PFSK-1 (cell line): ENCODE data around the gene ENOX2.

Experiments
- FOXP2 ChIP-seq: optimal IDR thresholded peaks from 2 replicates; pipeline ENCODE3; 2011; ENCODE audit warnings: borderline replicate concordance, control low read depth, inconsistent platforms; ENCODE audit not compliant: insufficient read depth; ENCODE audit errors: extremely low read length, extremely low read depth
- POLR2AphosphoS5 ChIP-seq: IDR thresholded peaks from 2 replicates; pipeline ENCODE4 v1.6.1; 2012; ENCODE audit warnings: low read depth, mild to moderate bottlenecking, control low read depth, low read length, moderate library complexity
- SIN3A ChIP-seq: IDR thresholded peaks from 2 replicates; pipeline ENCODE4 v1.6.1; 2012; ENCODE audit warnings: mild to moderate bottlenecking, low read length, moderate library complexity, borderline replicate concordance; ENCODE audit not compliant: insufficient read depth
- TAF1 ChIP-seq: IDR thresholded peaks from 2 replicates; pipeline ENCODE4 v1.6.1; 2012; ENCODE audit warnings: low read length, control low read depth, borderline replicate concordance; ENCODE audit not compliant: insufficient read depth

DNA sequence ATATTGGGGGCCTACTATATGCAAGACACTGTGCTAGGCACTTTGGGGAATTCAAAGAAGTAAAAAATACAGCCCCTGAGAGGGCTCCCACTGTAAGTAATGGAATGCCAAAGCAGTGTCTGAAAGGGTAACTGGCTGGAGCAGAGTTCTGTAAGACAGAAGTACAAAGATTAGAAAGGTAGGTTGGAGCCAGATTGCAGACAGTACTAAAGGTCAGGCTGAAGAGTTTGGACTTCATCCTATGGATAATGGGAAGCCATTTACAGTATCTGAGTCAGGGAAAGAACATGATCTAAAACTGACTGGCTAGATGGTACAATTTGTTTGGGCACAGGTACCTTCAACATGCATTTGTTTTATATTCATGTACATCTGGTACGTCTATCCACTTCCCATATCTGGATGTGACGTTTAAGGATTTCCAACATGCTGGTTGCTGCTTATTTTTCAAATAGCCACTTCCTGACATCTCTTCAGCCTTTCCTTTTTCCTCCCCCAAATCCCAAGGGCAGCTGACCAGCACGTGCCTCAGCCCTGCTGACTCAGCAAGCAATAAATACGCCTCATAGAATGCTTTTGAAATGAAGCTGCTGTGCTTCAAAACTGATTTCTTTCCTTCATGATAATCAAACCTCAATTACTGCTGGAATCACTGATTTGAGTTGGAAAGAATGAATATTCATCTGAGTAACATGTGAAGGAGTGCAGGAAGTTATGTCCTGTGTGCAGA, 9.5 kb downstream of the ENOX2 start:
- TF ChIP-seq SIN3A, result no peak
- no peak for TF ChIP-seq POLR2AphosphoS5
- TF ChIP-seq TAF1, result no peak
- TF ChIP-seq FOXP2, result no peak
